Kidney (tissue), 14 donors: ENCODE results near the gene SOX6. TPM values are rescaled to one million over a fixed set of nuclear protein-coding genes. Genes with fewer than 3 reads are reported as not detected.
A peak's percentile ranks its signal among the peaks of the same experiment; 100 is the strongest.

ENCODE experiments used
- DNase-seq, 5 donors: peaks; one replicate each; pipeline ENCODE4 v3.0.0-alpha.2; 2013 to 2020
- FAIRE-seq: peaks from 2 replicates; lab custom pipeline; 2012; peaks lifted over from hg19 to GRCh38; lab: Jason Lieb, UNC
- H3K27ac ChIP-seq, 2 donors: one replicate each; pipeline ENCODE4 v1.7.0; 2013; ENCODE audit warnings: low read depth in 2 of 2, low read length in 2 of 2, inconsistent platforms in 1 of 2
- H3K27me3 ChIP-seq: one replicate; pipeline ENCODE4 v1.7.1; 2013; ENCODE audit warnings: low read length, inconsistent platforms; ENCODE audit not compliant: control insufficient read depth, insufficient read depth
- H3K36me3 ChIP-seq, 3 donors: one replicate each; pipeline versions ENCODE4 v1.7.0 to v1.7.1; 2013; ENCODE audit warnings: low read length in 3 of 3, control low read depth in 1 of 3, inconsistent platforms in 1 of 3; ENCODE audit not compliant: insufficient read depth in 3 of 3, control insufficient read depth in 2 of 3
- H3K4me1 ChIP-seq, 3 donors: one replicate each; pipeline versions ENCODE4 v1.7.0 to v1.7.1; 2013; ENCODE audit warnings: low read length in 3 of 3, inconsistent platforms in 1 of 3, low read depth in 1 of 3; ENCODE audit not compliant: control insufficient read depth in 2 of 3, insufficient read depth in 2 of 3
- H3K4me3 ChIP-seq, 3 donors: one replicate each; pipeline versions ENCODE4 v1.7.0 to v1.8.1; 2013; ENCODE audit warnings: low read length in 3 of 3, control low read depth in 1 of 3, inconsistent platforms in 1 of 3
- H3K9ac ChIP-seq, 3 donors: one replicate each; pipeline versions ENCODE4 v1.7.0 to v1.7.1; 2013; ENCODE audit warnings: low read length in 3 of 3, control low read depth in 1 of 3, inconsistent platforms in 1 of 3
- H3K9me3 ChIP-seq, 3 donors: one replicate each; pipeline versions ENCODE4 v1.7.0 to v1.7.1; 2013; ENCODE audit warnings: low read length in 3 of 3, control low read depth in 1 of 3, inconsistent platforms in 1 of 3; ENCODE audit not compliant: control insufficient read depth in 2 of 3, insufficient read depth in 1 of 3
- intact Hi-C: fragments of 100-400 bp; cut with DNase I; formaldehyde crosslinking; loops from one replicate; pipeline ENCODE4 v1.11.1; 2022
- polyA plus RNA-seq: library from polyadenylated mRNA; stranded (reverse); fragments of 350-450 nt; fragmentation: Illumina TruSeq; extraction: RNeasy Lipid Tissue Mini Kit (QIAGEN cat#74804); gene quantifications from one replicate; pipeline ENCODE4 v1.2.3, GENCODE V29; 2014; ENCODE audit warnings: low read depth, low replicate concordance; ENCODE audit not compliant: insufficient read depth
- total RNA-seq: library from RNA; stranded (reverse); fragmentation: NEBNext Ultra II Directional; extraction: Animal tissue kit (Norgen Biotek cat#: 25700); gene quantifications from one replicate; pipeline ENCODE4 v1.2.1, GENCODE V29; 2021
- TF ChIP-seq, protein P1 (sequence below): IDR thresholded peaks from 3 replicates; pipeline ENCODE4 v1.5.1; 2012; ENCODE audit warnings: mild to moderate bottlenecking, moderate library complexity, borderline replicate concordance; ENCODE audit not compliant: insufficient read depth; ENCODE audit errors: extremely low read depth
- donor health status: control.
- donor health status: control.
- donor health status: control.
- donor health status: control.
- donor health status: control.
- donor health status: DM: yes; HTN: yes; CAD: no.
- donor health status: Normal renal cell carcinoma (clear cell type).

Gene SOX6
- total and polyA plus RNA-seq, 2 donors from 2014 or later = 5.0 to 47.3 TPM

DNA sequence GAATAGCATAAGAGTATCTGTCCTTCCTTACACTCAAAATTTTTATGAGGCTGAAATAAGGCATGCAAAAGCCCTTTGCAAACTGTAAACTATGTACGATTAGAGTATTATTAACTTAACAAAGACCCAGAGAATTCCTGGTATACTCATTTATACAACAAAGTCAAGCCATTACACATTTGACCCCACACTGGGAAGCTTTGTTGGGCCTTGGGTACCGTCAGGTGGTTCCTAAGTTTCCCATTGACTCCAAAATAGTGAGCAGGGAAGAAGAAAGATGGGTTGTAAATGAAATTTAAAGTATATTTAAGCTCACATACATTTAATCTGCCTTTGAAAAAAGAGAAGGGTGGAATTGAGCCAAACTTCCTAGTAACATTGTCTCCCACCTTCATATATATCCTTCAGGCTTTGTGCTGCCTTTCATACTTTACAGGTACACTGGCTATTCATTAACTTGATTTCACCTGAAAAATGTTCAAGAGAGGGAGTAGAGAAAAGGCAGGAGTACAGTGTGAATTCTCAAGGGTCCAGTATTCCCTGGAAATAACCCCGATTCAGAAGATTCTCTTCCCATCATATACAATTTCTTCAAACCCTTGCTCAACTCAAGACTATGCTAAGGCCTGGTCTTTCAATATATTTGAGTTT, 68.6 kb downstream of the SOX6 start:
- Histone ChIP-seq H3K9ac (no peak overlapping the region), H3K9me3 (no peaks in the 10 kb centered on the region), H3K27me3 (no peaks in the 10 kb centered on the region), H3K27ac (peak overlapping the region in 1 of 2 donors; percentile 9), H3K36me3 (no peaks in the 10 kb centered on the region), H3K4me1 (peaks cover 0 to 10% (median 0%) of the 10 kb centered on the region in 3 donors), H3K4me3 (no peak overlapping the region)
- FAIRE-seq (no peak), DNase-seq (peak in 2 of 5 donors; percentile 59 to 69)
- TF ChIP-seq, protein P1, sequence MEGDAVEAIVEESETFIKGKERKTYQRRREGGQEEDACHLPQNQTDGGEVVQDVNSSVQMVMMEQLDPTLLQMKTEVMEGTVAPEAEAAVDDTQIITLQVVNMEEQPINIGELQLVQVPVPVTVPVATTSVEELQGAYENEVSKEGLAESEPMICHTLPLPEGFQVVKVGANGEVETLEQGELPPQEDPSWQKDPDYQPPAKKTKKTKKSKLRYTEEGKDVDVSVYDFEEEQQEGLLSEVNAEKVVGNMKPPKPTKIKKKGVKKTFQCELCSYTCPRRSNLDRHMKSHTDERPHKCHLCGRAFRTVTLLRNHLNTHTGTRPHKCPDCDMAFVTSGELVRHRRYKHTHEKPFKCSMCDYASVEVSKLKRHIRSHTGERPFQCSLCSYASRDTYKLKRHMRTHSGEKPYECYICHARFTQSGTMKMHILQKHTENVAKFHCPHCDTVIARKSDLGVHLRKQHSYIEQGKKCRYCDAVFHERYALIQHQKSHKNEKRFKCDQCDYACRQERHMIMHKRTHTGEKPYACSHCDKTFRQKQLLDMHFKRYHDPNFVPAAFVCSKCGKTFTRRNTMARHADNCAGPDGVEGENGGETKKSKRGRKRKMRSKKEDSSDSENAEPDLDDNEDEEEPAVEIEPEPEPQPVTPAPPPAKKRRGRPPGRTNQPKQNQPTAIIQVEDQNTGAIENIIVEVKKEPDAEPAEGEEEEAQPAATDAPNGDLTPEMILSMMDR = no peak
- intact Hi-C loops = no loop called here

DNA sequence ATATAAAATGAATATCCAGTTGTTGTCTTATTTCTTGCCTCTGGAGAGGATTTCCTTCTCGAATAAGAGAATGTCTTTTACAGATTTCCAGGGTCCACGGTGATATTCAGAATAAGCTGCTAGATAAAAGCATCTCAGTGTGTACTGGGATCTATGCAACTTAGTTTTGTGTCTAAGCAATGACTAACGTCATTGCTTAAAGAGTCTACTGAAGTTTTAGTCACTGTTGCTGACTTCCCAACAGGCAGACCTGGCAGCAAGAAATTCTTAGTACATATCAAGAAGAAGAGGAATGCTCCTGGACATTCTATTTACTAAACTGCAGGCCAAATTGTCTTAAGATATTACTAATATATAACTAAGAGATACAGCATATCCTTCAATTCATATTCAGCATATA, 70.3 kb downstream of the SOX6 start:
- Histone ChIP-seq H3K9ac (no peak overlapping the region), H3K9me3 (no peaks in the 10 kb centered on the region), H3K4me1 (peaks cover 0 to 10% (median 0%) of the 10 kb centered on the region in 3 donors), H3K4me3 (no peak overlapping the region), H3K36me3 (no peaks in the 10 kb centered on the region), H3K27ac (no peak overlapping the region), H3K27me3 (no peaks in the 10 kb centered on the region)
- FAIRE-seq = no peak
- intact Hi-C loops = no loop called here
- DNase-seq = no peak
- TF ChIP-seq, protein P1 = no peak

DNA sequence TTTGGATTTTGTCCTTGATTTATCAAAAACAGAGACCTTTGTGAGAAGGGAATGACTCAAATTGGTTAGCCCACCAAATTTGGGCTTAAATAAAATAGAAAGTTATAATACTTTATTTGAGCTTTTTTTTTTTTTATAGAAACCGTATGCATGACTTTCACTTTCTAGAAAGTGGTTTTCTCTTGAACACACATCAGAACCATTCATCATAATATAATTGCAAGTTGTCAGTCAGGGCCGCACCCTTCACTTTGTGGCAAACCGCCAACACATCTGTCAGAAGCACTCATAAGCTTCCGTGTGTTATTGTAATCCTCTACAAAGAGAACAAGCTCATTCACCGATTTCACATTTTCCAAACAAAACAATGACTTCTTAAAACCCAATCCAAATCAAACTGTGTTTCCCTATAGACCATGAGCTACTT, 76.1 kb downstream of the SOX6 start:
- Histone ChIP-seq H3K27me3 (no peaks in the 10 kb centered on the region), H3K4me1 (no peaks in the 10 kb centered on the region), H3K4me3 (no peak overlapping the region), H3K9ac (no peak overlapping the region), H3K9me3 (no peaks in the 10 kb centered on the region), H3K36me3 (no peaks in the 10 kb centered on the region), H3K27ac (no peak overlapping the region)
- intact Hi-C loops = no loop called here
- TF ChIP-seq, protein P1 = no peak
- FAIRE-seq = no peak
- no peak for DNase-seq
